HEK293 (cell line): ENCODE results near the gene SP6.

Experiments
- FEZF1 ChIP-seq: fragments of 450-650 bp; formaldehyde crosslinking; IDR thresholded peaks from 2 replicates; pipeline ENCODE4 v1.5.1; 2016; ENCODE audit warnings: missing biosample characterization, missing genetic modification characterization
- GFI1B ChIP-seq: fragments of 450-650 bp; formaldehyde crosslinking; IDR thresholded peaks from 2 replicates; pipeline ENCODE4 v1.5.1; 2016; ENCODE audit warnings: missing biosample characterization, missing genetic modification characterization
- GLI4 ChIP-seq: fragments of 450-650 bp; formaldehyde crosslinking; IDR thresholded peaks from 2 replicates; pipeline ENCODE4 v1.5.1; 2016; ENCODE audit warnings: missing biosample characterization, missing genetic modification characterization
- HOXA7 ChIP-seq: sonication (generic); formaldehyde crosslinking; IDR thresholded peaks from 2 replicates; pipeline ENCODE4 v1.8.1; 2022; ENCODE audit warnings: missing genetic modification reagents, borderline replicate concordance
- HOXC10 ChIP-seq: sonication (generic); formaldehyde crosslinking; IDR thresholded peaks from 2 replicates; pipeline ENCODE4 v1.8.1; 2023; ENCODE audit warnings: mild to moderate bottlenecking, missing genetic modification reagents
- KLF1 ChIP-seq: fragments of 450-650 bp; formaldehyde crosslinking; IDR thresholded peaks from 2 replicates; pipeline ENCODE4 v1.5.1; 2016; ENCODE audit warnings: missing biosample characterization, missing genetic modification characterization
- KLF8 ChIP-seq: fragments of 450-650 bp; formaldehyde crosslinking; IDR thresholded peaks from 2 replicates; pipeline ENCODE4 v1.5.1; 2016; ENCODE audit warnings: missing biosample characterization, missing genetic modification characterization
- OSR2 ChIP-seq: fragments of 450-650 bp; formaldehyde crosslinking; IDR thresholded peaks from 2 replicates; pipeline ENCODE4 v1.5.1; 2016; ENCODE audit warnings: missing biosample characterization, missing genetic modification characterization
- SP3 ChIP-seq: fragments of 450-650 bp; formaldehyde crosslinking; IDR thresholded peaks from 2 replicates; pipeline ENCODE4 v1.5.1; 2016; ENCODE audit warnings: missing biosample characterization, missing genetic modification characterization
- SP7 ChIP-seq: fragments of 450-650 bp; formaldehyde crosslinking; IDR thresholded peaks from 2 replicates; pipeline ENCODE4 v1.5.1; 2016; ENCODE audit warnings: missing biosample characterization, missing genetic modification characterization
- ZBTB8A ChIP-seq: fragments of 450-650 bp; formaldehyde crosslinking; IDR thresholded peaks from 2 replicates; pipeline ENCODE4 v1.5.1; 2016; ENCODE audit warnings: missing biosample characterization, missing genetic modification characterization
- ZEB2 ChIP-seq: fragments of 450-650 bp; formaldehyde crosslinking; IDR thresholded peaks from 2 replicates; pipeline ENCODE4 v1.5.1; 2016; ENCODE audit warnings: missing biosample characterization, missing genetic modification characterization
- ZFHX2 ChIP-seq: fragments of 450-650 bp; formaldehyde crosslinking; conservative IDR thresholded peaks from 2 replicates; pipeline ENCODE4 v1.5.1; 2016; ENCODE audit warnings: missing biosample characterization, missing genetic modification characterization
- ZNF10 ChIP-seq: fragments of 450-650 bp; formaldehyde crosslinking; IDR thresholded peaks from 2 replicates; pipeline ENCODE4 v1.5.1; 2017; ENCODE audit warnings: missing biosample characterization, missing genetic modification characterization
- ZNF114 ChIP-seq: fragments of 450-650 bp; formaldehyde crosslinking; IDR thresholded peaks from 2 replicates; pipeline ENCODE4 v1.5.0; 2017; ENCODE audit warnings: missing biosample characterization, missing genetic modification characterization
- ZNF148 ChIP-seq: fragments of 450-650 bp; formaldehyde crosslinking; IDR thresholded peaks from 2 replicates; pipeline ENCODE4 v1.5.0; 2017; ENCODE audit warnings: missing biosample characterization, missing genetic modification characterization, borderline replicate concordance
- ZNF157 ChIP-seq: fragments of 450-650 bp; formaldehyde crosslinking; IDR thresholded peaks from 2 replicates; pipeline ENCODE4 v1.5.1; 2016; ENCODE audit warnings: missing biosample characterization, missing genetic modification characterization
- ZNF16 ChIP-seq: fragments of 450-650 bp; formaldehyde crosslinking; IDR thresholded peaks from 2 replicates; pipeline ENCODE4 v1.5.1; 2016; ENCODE audit warnings: low read depth, missing biosample characterization, missing genetic modification characterization
- ZNF175 ChIP-seq: fragments of 450-650 bp; formaldehyde crosslinking; IDR thresholded peaks from 2 replicates; pipeline ENCODE4 v1.5.1; 2016; ENCODE audit warnings: missing biosample characterization, missing genetic modification characterization
- ZNF239 ChIP-seq: fragments of 450-650 bp; formaldehyde crosslinking; IDR thresholded peaks from 2 replicates; pipeline ENCODE4 v1.5.1; 2016; ENCODE audit warnings: missing biosample characterization, missing genetic modification characterization
- ZNF266 ChIP-seq: fragments of 450-650 bp; formaldehyde crosslinking; IDR thresholded peaks from 2 replicates; pipeline ENCODE4 v1.5.1; 2016; ENCODE audit warnings: missing biosample characterization, missing genetic modification characterization, low read depth
- ZNF274 ChIP-seq, 2 experiments: fragments of 200-500 bp in 1 of 2; fragments of 450-650 bp in 1 of 2; sonication (Bioruptor generic) in 1 of 2; formaldehyde crosslinking in 1 of 2; IDR thresholded peaks; 2 replicates each; pipeline versions ENCODE4 v1.5.1 to v1.6.1; 2014 to 2016; ENCODE audit warnings: borderline replicate concordance in 1 of 2, inconsistent platforms in 1 of 2, low read length in 1 of 2, missing biosample characterization in 1 of 2, missing genetic modification characterization in 1 of 2
- ZNF530 ChIP-seq: fragments of 450-650 bp; formaldehyde crosslinking; IDR thresholded peaks from 2 replicates; pipeline ENCODE4 v1.5.1; 2016; ENCODE audit warnings: low read depth, missing biosample characterization, missing genetic modification characterization
- ZNF548 ChIP-seq: fragments of 450-650 bp; formaldehyde crosslinking; IDR thresholded peaks from 2 replicates; pipeline ENCODE4 v1.5.1; 2016; ENCODE audit warnings: missing biosample characterization, missing genetic modification characterization
- ZNF610 ChIP-seq: fragments of 450-650 bp; formaldehyde crosslinking; IDR thresholded peaks from 2 replicates; pipeline ENCODE4 v1.5.1; 2016; ENCODE audit warnings: missing biosample characterization, missing genetic modification characterization, borderline replicate concordance
- ZNF664 ChIP-seq: fragments of 450-650 bp; formaldehyde crosslinking; IDR thresholded peaks from 2 replicates; pipeline ENCODE4 v1.5.1; 2016; ENCODE audit warnings: missing biosample characterization, missing genetic modification characterization
- ZNF692 ChIP-seq: fragments of 450-650 bp; formaldehyde crosslinking; IDR thresholded peaks from 2 replicates; pipeline ENCODE4 v1.5.1; 2016; ENCODE audit warnings: missing biosample characterization, missing genetic modification characterization
- ZNF776 ChIP-seq: fragments of 450-650 bp; formaldehyde crosslinking; IDR thresholded peaks from 2 replicates; pipeline ENCODE4 v1.5.0; 2017; ENCODE audit warnings: missing biosample characterization, missing genetic modification characterization, borderline replicate concordance
- ZNF785 ChIP-seq: fragments of 450-650 bp; formaldehyde crosslinking; IDR thresholded peaks from 2 replicates; pipeline ENCODE4 v1.5.1; 2016; ENCODE audit warnings: missing biosample characterization, missing genetic modification characterization
- ZXDB ChIP-seq: fragments of 450-650 bp; formaldehyde crosslinking; IDR thresholded peaks from 2 replicates; pipeline ENCODE4 v1.5.1; 2016; ENCODE audit warnings: missing biosample characterization, missing genetic modification characterization
- TF ChIP-seq, protein P1 (sequence below): fragments of 450-650 bp; formaldehyde crosslinking; IDR thresholded peaks from 2 replicates; pipeline ENCODE4 v1.5.1; 2016; ENCODE audit warnings: missing biosample characterization, missing genetic modification characterization
- TF ChIP-seq, protein P2 (sequence below): fragments of 450-650 bp; formaldehyde crosslinking; IDR thresholded peaks from 2 replicates; pipeline ENCODE4 v1.5.1; 2016; ENCODE audit warnings: missing biosample characterization, missing genetic modification characterization, low read depth
- TF ChIP-seq, protein P3 (sequence below): fragments of 450-650 bp; formaldehyde crosslinking; IDR thresholded peaks from 2 replicates; pipeline ENCODE4 v1.5.1; 2016; ENCODE audit warnings: missing biosample characterization, missing genetic modification characterization
- TF ChIP-seq, protein P4 (sequence below): fragments of 450-650 bp; IDR thresholded peaks from 2 replicates; pipeline ENCODE4 v1.5.1; 2018; ENCODE audit warnings: missing biosample characterization, missing genetic modification characterization

The SP6 gene

DNA sequence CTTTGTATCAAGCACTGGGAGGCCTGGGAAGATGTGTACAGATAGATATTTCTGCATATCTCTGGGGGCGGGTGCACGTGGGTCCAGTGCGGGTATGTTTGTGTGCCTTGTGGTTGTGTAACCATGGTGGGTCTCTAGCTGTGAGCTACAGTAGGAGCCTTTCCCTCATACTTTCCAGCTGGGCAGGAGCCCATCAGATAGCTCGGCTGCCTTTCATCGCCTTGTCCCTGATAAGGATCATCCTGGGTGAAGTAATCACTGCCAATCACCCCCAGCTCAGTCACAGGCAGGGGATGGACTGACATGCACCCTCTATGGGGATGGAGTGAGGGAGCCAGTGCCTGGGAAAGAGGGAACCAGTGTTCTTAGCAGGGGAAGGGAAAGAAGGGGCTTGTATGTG is 6.7 kb downstream of the SP6 start (continued):
- TF ChIP-seq, protein P1, sequence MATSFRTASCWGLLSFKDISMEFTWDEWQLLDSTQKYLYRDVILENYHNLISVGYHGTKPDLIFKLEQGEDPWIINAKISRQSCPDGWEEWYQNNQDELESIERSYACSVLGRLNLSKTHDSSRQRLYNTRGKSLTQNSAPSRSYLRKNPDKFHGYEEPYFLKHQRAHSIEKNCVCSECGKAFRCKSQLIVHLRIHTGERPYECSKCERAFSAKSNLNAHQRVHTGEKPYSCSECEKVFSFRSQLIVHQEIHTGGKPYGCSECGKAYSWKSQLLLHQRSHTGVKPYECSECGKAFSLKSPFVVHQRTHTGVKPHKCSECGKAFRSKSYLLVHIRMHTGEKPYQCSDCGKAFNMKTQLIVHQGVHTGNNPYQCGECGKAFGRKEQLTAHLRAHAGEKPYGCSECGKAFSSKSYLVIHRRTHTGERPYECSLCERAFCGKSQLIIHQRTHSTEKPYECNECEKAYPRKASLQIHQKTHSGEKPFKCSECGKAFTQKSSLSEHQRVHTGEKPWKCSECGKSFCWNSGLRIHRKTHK (tag by site-specific recombination), result no peak
- TF ChIP-seq ZNF239 (tag by site-specific recombination) (no peak), ZNF664 (no peak), KLF1 (tag by site-specific recombination) (no peak), SP7 (tag by site-specific recombination) (peak; percentile 32; the same call in 1 of the 2 replicates), ZBTB8A (tag by site-specific recombination) (no peak), ZNF530 (tag by site-specific recombination) (no peak), GLI4 (tag by site-specific recombination) (no peak), ZFHX2 (peak; percentile 73), ZNF157 (tag by site-specific recombination) (no peak), ZEB2 (peak; percentile 42; the same call in 1 of the 2 replicates), ZNF274 (IDR thresholded peaks at IDR 0.05; ENCODE audit: low read length) (no peak), ZNF274 (tag by site-specific recombination; IDR thresholded peaks at IDR 0.05; ENCODE audit: borderline replicate concordance) (no peak), ZNF266 (no peak), ZNF16 (tag by site-specific recombination) (no peak), ZNF785 (tag by site-specific recombination) (no peak), ZXDB (tag by site-specific recombination) (no peak; the same call in 1 of the 2 replicates), KLF8 (tag by site-specific recombination) (no peak), GFI1B (tag by site-specific recombination) (no peak), ZNF114 (no peak), ZNF610 (tag by site-specific recombination) (no peak), ZNF692 (tag by site-specific recombination) (peak; percentile 53), ZNF10 (tag by site-specific recombination) (peak; percentile 77), HOXC10 (CRISPR knock-in tag) (no peak), ZNF548 (tag by site-specific recombination) (no peak), HOXA7 (no peak), OSR2 (tag by site-specific recombination) (0 out of 2 replicates have a peak, but pooled peaks have one; percentile 24), SP3 (tag by site-specific recombination) (no peak), ZNF776 (no peak), FEZF1 (tag by site-specific recombination) (no peak), ZNF175 (no peak), ZNF148 (tag by site-specific recombination) (no peak)
- TF ChIP-seq, protein P2, sequence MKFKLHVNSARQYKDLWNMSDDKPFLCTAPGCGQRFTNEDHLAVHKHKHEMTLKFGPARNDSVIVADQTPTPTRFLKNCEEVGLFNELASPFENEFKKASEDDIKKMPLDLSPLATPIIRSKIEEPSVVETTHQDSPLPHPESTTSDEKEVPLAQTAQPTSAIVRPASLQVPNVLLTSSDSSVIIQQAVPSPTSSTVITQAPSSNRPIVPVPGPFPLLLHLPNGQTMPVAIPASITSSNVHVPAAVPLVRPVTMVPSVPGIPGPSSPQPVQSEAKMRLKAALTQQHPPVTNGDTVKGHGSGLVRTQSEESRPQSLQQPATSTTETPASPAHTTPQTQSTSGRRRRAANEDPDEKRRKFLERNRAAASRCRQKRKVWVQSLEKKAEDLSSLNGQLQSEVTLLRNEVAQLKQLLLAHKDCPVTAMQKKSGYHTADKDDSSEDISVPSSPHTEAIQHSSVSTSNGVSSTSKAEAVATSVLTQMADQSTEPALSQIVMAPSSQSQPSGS, result no peak
- TF ChIP-seq, protein P3, sequence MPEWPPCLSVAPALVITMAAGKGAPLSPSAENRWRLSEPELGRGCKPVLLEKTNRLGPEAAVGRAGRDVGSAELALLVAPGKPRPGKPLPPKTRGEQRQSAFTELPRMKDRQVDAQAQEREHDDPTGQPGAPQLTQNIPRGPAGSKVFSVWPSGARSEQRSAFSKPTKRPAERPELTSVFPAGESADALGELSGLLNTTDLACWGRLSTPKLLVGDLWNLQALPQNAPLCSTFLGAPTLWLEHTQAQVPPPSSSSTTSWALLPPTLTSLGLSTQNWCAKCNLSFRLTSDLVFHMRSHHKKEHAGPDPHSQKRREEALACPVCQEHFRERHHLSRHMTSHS (tag by site-specific recombination), result no peak
- TF ChIP-seq, protein P4, sequence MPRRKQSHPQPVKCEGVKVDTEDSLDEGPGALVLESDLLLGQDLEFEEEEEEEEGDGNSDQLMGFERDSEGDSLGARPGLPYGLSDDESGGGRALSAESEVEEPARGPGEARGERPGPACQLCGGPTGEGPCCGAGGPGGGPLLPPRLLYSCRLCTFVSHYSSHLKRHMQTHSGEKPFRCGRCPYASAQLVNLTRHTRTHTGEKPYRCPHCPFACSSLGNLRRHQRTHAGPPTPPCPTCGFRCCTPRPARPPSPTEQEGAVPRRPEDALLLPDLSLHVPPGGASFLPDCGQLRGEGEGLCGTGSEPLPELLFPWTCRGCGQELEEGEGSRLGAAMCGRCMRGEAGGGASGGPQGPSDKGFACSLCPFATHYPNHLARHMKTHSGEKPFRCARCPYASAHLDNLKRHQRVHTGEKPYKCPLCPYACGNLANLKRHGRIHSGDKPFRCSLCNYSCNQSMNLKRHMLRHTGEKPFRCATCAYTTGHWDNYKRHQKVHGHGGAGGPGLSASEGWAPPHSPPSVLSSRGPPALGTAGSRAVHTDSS (tag by site-specific recombination), result no peak
